IPS DF 4.7 (cell line): ENCODE data around the gene POLR2C.
"Not testable (repeated sequence)": the region's sequence is repeated elsewhere in the genome, so short reads cannot be mapped to it uniquely, and the experiment has no call there.

Experiments used
- DNase-seq: peaks from one replicate; pipeline ENCODE4 v3.0.0-alpha.2; 2013; ENCODE audit warnings: low spot score; ENCODE audit errors: extremely low read depth

Gene POLR2C

GRCh38 chr16:57478396-57479204 is 16.1 kb downstream of the POLR2C start:
- no peak for DNase-seq

DNA sequence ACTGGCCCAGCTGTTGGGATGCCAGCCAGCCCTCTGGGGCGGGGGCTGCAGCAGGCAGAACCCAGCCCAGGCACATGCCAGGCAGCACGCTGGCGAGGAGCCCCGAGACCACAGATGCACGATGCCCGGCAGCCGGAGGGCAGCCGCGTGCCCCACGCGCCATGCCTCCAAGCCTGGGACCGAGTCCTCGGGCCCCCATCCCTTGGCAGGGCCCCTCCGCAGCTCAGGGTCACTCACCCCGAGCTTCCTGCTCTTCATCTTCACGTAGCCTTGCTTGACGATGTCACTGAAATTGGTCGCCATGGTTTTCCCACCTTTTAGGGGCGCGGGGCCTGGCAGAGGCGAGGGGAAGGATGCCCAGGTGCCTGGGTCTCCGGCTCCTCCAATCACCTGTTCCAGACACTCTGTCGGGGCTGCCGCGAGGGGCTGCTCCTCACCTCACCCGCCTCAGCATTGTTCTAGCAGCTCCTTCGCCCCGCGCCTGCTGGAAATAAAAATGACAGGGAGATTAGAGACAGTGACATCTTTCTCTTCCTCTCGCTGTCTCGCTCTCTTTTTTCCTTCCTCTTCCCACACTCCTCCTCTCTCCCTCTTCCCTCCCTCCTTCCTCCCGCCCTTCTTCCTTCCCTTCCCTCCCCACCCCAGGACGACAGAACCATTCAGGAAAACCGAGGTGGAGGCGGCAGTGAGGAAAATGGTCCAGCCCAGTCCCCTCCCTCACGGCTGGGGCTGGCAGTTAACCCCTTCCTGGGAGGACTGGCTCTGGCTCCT is 16.9 kb downstream of the POLR2C start:
- DNase-seq = no peak

GRCh38 chr16:57479976-57480753 is 17.7 kb downstream of the POLR2C start:
- DNase-seq = no peak

- no peak for DNase-seq
These were observed 18.3 kb downstream of the POLR2C start for GRCh38 chr16:57480754-57481230.

- no peak for DNase-seq
These were observed 18.9 kb downstream of the POLR2C start for GRCh38 chr16:57481421-57481820.

- no peak for DNase-seq
These were observed 20.5 kb downstream of the POLR2C start for GRCh38 chr16:57482845-57483545.

DNA sequence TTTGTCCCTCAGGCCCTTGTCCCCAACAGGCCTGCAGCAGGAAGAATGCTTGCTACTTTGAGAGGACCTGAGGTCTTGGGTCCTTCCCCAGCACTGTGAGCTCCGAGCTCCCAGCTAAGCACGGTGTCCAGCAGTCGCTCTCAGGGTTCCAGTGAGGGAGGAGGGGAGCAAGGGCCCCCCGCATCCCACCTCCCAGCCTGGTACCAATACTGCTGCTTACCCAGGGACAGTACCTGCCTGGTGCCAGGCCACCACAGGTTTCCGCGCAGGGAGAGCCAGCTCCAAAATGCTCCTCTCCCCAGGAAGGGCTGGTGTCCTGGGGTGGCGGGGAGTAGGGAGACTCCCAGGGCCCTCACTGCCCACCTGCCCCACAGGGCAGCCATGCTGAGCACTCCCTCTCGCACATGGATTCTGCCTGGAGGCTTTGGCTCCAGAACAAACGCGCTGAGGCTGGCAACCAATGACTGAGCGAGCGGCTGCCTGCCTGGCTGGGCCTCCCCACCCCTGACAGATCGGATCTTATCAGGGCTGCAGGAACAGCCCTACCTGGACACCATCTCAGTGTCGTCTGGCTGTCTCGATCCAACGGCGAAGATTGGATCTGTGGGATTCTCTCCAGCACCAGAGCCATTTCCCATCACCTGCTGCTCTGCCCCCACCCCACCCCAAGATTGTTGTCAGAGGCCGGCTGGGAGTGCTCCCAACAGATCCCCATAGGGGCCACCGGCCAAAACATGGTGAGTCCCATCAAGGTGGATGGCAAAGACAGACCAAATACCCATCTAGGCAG is 21.4 kb downstream of the POLR2C start:
- no peak for DNase-seq

- no peak for DNase-seq
These were observed 22.1 kb downstream of the POLR2C start for GRCh38 chr16:57484515-57485005.

- no peak for DNase-seq
These were observed 22.8 kb downstream of the POLR2C start for GRCh38 chr16:57485091-57485915.

DNA sequence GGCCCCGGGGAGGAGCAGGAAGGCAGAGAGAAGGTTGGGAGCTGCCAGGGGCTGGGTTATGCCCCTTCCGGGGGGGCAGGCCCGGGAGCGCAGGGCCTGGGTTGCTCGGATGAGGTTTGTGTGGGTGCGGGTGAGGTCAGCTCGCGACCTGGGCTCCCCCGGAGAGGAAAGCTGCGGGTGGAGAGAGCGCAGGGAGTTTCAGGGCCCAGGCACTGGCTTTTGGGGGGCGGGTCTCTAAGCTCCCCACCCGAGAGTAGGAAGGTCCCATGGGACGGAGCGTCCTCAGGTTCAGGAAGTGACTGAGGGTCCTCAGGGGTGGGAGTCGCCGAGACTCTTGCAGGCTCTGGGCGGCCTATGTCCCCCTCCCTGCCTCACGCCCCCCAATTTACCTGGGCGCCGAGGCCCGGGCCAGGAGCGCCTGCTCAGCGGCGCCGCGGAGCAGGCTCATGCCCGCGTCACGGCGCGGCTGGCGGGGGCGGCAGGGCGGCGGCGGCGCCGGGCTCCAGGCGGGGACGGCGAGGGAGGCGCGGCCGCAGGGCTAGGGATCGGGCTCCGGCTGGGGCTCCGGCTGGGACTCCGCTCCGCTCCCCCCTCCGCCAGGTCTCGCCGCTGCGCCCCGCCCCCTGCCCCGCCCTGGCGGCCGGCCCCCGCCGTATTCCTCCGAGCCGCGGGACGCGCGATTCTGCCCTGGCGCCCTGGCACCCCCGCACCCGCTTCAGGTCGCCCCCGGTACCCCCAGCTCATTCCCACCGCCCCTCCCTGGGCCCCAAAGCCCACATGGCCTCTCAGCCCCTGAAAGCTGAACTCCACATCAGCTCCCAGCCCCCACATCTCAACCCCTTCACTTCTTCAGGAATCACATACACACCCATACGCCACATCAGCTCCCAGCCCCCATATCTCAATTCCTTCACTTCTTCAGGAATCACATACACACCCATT is 23.7 kb downstream of the POLR2C start, which contains the start of gene DOK4:
Gene DOK4, minus strand, starts transcription at position 578 of the 942 bp plus-strand sequence. CDS start 6,986 bp downstream, outside the sequence.
- DNase-seq = no peak

- DNase-seq = no peak
These were observed 24.7 kb downstream of the POLR2C start for GRCh38 chr16:57486858-57487834.

DNA sequence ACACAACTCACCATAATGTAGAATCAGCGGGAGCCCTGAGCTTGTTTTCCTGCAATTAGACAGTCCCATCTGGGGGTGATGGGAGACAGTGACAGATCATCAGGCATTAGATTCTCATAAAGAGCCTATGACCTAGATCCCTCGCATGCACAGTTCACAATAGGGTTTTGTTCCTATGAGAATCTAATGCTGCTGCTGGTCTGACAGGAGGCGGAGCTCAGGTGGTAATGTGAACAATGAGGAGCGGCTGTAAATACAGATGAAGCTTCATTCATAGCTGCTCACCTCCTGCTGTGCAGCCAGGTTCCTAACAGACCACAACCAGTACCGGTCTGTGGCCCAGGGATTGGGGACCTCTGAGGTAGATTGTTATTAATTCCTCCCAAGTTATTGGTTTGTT is 26.8 kb downstream of the POLR2C start:
- no peak for DNase-seq

- DNase-seq = no peak
These were observed 31.3 kb downstream of the POLR2C start for GRCh38 chr16:57493767-57494166.

GRCh38 chr16:57497121-57497520 is 34.6 kb downstream of the POLR2C start:
- no peak for DNase-seq

- DNase-seq = no peak
These were observed 35.6 kb downstream of the POLR2C start for GRCh38 chr16:57498031-57498430.

DNA sequence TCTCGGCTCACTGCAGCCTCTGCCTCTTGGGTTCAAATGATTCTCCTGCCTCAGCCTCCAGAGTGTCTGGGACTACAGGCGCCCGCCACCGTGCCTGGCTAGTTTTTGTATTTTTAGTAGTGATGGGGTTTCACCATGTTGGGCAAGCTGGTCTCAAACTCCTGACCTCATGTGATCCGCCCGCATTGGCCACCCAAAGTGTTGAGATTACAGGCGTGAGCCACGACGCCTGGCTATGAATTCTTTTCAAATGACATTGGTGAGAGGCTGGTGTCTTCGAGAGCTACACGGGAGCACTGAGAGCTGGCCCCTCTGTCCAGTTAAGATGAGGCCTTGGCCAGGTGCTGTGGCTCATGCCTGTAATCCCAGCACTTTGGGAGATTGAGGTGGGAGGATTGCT is 37.5 kb downstream of the POLR2C start:
- DNase-seq = not testable (repeated sequence)
